Endothelial cell of umbilical vein (primary cell): ENCODE data around the gene FAM83F. TPM values are rescaled to one million over a fixed set of nuclear protein-coding genes. Genes with fewer than 3 reads are reported as not detected.

Source experiments
- BruUV-seq: library from RNA; stranded (reverse); fragments of 400-500 nt; replicated peaks from 2 replicates; lab custom pipeline; 2021; lab: Mats Ljungman, UMichigan
- CTCF ChIA-PET: fragments of 300-600, 350-600 bp; sonication (Branson Sonifier 250); formaldehyde crosslinking; loops from one replicate; lab custom pipeline; 2021; ENCODE audit warnings: antibody characterized with exemption, inconsistent platforms; lab: Charles Lee
- POLR2A ChIA-PET: fragments of 300-600, 350-600 bp; sonication (Branson Sonifier 250); formaldehyde crosslinking; loops from one replicate; lab custom pipeline; 2021; ENCODE audit warnings: antibody characterized with exemption, inconsistent platforms; lab: Charles Lee
- DNase-seq: peaks from one replicate; pipeline ENCODE4 v3.0.0-alpha.2; 2011; ENCODE audit warnings: low read depth, low spot score
- FAIRE-seq: peaks from 2 replicates; lab custom pipeline; 2011; peaks lifted over from hg19 to GRCh38; lab: Jason Lieb, UNC
- H2AFZ ChIP-seq: 2 replicates; pipeline ENCODE4 v1.6.0; 2012; ENCODE audit warnings: low read depth, low read length, control low read depth, inconsistent platforms
- H3K27ac ChIP-seq: 2 replicates; pipeline ENCODE4 v1.5.1; 2011; ENCODE audit warnings: low read depth, mild to moderate bottlenecking, control low read depth, low read length, moderate library complexity; ENCODE audit not compliant: insufficient read depth
- H3K27me3 ChIP-seq, 2 experiments: 2 replicates each; pipeline versions ENCODE4 v1.6.0 to v1.6.1; 2011; ENCODE audit warnings: low read length in 2 of 2, mixed read lengths in 1 of 2; ENCODE audit not compliant: control insufficient read depth in 2 of 2, insufficient read depth in 2 of 2
- H3K36me3 ChIP-seq, 2 experiments: 2 replicates in 1 of 2; 3 replicates in 1 of 2; pipeline ENCODE4 v1.5.1; 2011; ENCODE audit warnings: low read length in 2 of 2, mild to moderate bottlenecking in 1 of 2, moderate library complexity in 1 of 2; ENCODE audit not compliant: control insufficient read depth in 2 of 2, insufficient read depth in 2 of 2; ENCODE audit errors: extremely low read depth in 1 of 2
- H3K4me1 ChIP-seq: 3 replicates; pipeline ENCODE4 v1.5.1; 2011; ENCODE audit warnings: mild to moderate bottlenecking, low read length; ENCODE audit not compliant: control insufficient read depth, insufficient read depth; ENCODE audit errors: extremely low read depth
- H3K4me2 ChIP-seq: 2 replicates; pipeline ENCODE4 v1.6.1; 2011; ENCODE audit warnings: low read length, control low read depth, mixed read lengths; ENCODE audit not compliant: insufficient read depth
- H3K4me3 ChIP-seq, 3 experiments: fragments of 200-600 bp in 1 of 3; sonication (generic), shearing (Covaris generic) in 1 of 3; replicated peaks in 1 of 3; 2 replicates each; pipeline ENCODE4 v1.5.1; 2011 to 2016; ENCODE audit warnings: control low read depth in 3 of 3, low read length in 3 of 3, mild to moderate bottlenecking in 2 of 3, inconsistent platforms in 1 of 3, low read depth in 1 of 3, moderate library complexity in 1 of 3; ENCODE audit not compliant: insufficient read depth in 1 of 3
- H3K79me2 ChIP-seq: 2 replicates; pipeline ENCODE4 v1.6.0; 2012; ENCODE audit warnings: low read length, inconsistent platforms; ENCODE audit not compliant: control insufficient read depth, insufficient read depth
- H3K9ac ChIP-seq: replicated peaks from 2 replicates; pipeline ENCODE3; 2011; ENCODE audit warnings: low read length, control low read depth; ENCODE audit not compliant: insufficient read depth; ENCODE audit errors: extremely low read depth
- H3K9me1 ChIP-seq: replicated peaks from 3 replicates; pipeline ENCODE4 v1.6.0; 2011; ENCODE audit warnings: mild to moderate bottlenecking, low read length; ENCODE audit not compliant: control insufficient read depth, insufficient read depth; ENCODE audit errors: extremely low read depth
- H3K9me3 ChIP-seq: replicated peaks from 2 replicates; pipeline ENCODE4 v1.5.1; 2012; ENCODE audit warnings: low read length, inconsistent platforms; ENCODE audit not compliant: control insufficient read depth, insufficient read depth
- H4K20me1 ChIP-seq: replicated peaks from 2 replicates; pipeline ENCODE3; 2011; ENCODE audit warnings: mild to moderate bottlenecking, low read length; ENCODE audit not compliant: control insufficient read depth, insufficient read depth; ENCODE audit errors: extremely low read depth
- CTCF ChIP-seq, 2 donors: IDR thresholded peaks; 1 replicate in 1 of 2; 2 replicates in 1 of 2; pipeline ENCODE4 v1.5.1; 2011; ENCODE audit warnings: low read length in 2 of 2, mild to moderate bottlenecking in 2 of 2, moderate library complexity in 2 of 2, control low read depth in 1 of 2, inconsistent platforms in 1 of 2, low read depth in 1 of 2; ENCODE audit not compliant: insufficient read depth in 1 of 2; ENCODE audit errors: extremely low read depth in 1 of 2
- EZH2 ChIP-seq: IDR thresholded peaks from 2 replicates; pipeline ENCODE4 v1.6.1; 2012; ENCODE audit warnings: borderline replicate concordance, low read depth, mild to moderate bottlenecking, moderate library complexity, low read length, inconsistent platforms; ENCODE audit not compliant: severe bottlenecking
- FOS ChIP-seq: IDR thresholded peaks from 2 replicates; pipeline ENCODE4 v1.6.1; 2011; ENCODE audit warnings: mild to moderate bottlenecking, low read length, moderate library complexity, borderline replicate concordance; ENCODE audit not compliant: insufficient read depth
- GATA2 ChIP-seq: IDR thresholded peaks from 2 replicates; pipeline ENCODE4 v1.7.0; 2011; ENCODE audit warnings: low read depth, mild to moderate bottlenecking, moderate library complexity, mixed read lengths, low read length; ENCODE audit not compliant: insufficient read length, insufficient read depth
- JUN ChIP-seq: IDR thresholded peaks from 2 replicates; pipeline ENCODE4 v1.6.1; 2011; ENCODE audit warnings: borderline replicate concordance, low read depth; ENCODE audit not compliant: insufficient read length, insufficient read depth
- MAX ChIP-seq: IDR thresholded peaks from 2 replicates; pipeline ENCODE4 v1.6.1; 2011; ENCODE audit not compliant: insufficient read depth, insufficient read length
- MYC ChIP-seq: IDR thresholded peaks from one replicate; pipeline ENCODE4 v1.6.1; 2011; ENCODE audit warnings: mild to moderate bottlenecking, low read depth, low read length
- POLR2A ChIP-seq: IDR thresholded peaks from 2 replicates; pipeline ENCODE4 v1.6.1; 2012; ENCODE audit warnings: low read depth, mild to moderate bottlenecking, control low read depth, low read length
- POLR2AphosphoS5 ChIP-seq: IDR thresholded peaks from 2 replicates; pipeline ENCODE4 v1.6.1; 2012; ENCODE audit warnings: low read depth, mild to moderate bottlenecking, control low read depth, low read length, moderate library complexity; ENCODE audit not compliant: insufficient read depth
- dilution Hi-C: fragments of 300-500 bp; cut with MboI; formaldehyde crosslinking; loops from one replicate; pipeline ENCODE4 v1.15.0; 2019; ENCODE audit warnings: low sequenced_read_pairs; ENCODE audit not compliant: extremely low pct_ligation_motif_present
- intact Hi-C: fragments of 100-400 bp; cut with micrococcal nuclease; formaldehyde crosslinking; loops from one replicate; pipeline ENCODE4 v1.10.0; 2022
- polyA plus RNA-seq, 4 experiments: library from polyadenylated mRNA; depleted of rRNA in 3 of 4; stranded (reverse) in 3 of 4; unstranded in 1 of 4; fragments of >200 nt; gene quantifications; 2 replicates each; pipeline versions ENCODE4 v1.2.1 to v1.2.3, GENCODE V29; 2011 to 2012; ENCODE audit warnings: missing spikeins in 1 of 4
- total RNA-seq: library from RNA; stranded (reverse); gene quantifications from 2 replicates; pipeline ENCODE4 v1.2.3, GENCODE V29; 2021

Gene FAM83F
- total and polyA plus RNA-seq, 2 donors (not counting 3 experiments of a cell fraction or from before 2014, with no cell fraction given), result not detected

- TF ChIP-seq GATA2 (no peak), CTCF (IDR thresholded peaks at IDR 0.05; ENCODE audit: extremely low read depth in 1 of 2, insufficient read depth in 1 of 2, low read depth in 1 of 2, low read length in 2 of 2) (no peak), POLR2A (no peak), JUN (no peak), EZH2 (no peak), MAX (no peak), POLR2AphosphoS5 (no peak), MYC (no peak), FOS (no peak)
- H4K20me1 ChIP-seq, result no peaks in the 10 kb centered on the region
- no peaks in the 10 kb centered on the region for H3K9me3 ChIP-seq
- ChIA-PET POLR2A (no interaction called here), CTCF (interaction anchor here (0.6 to 0.7 kb wide), 3 partner anchors 280 to 501 kb away, joined by 3 to 5 read pairs (median 3); no protein-coding TSS in a partner anchor)
- H2AFZ ChIP-seq, result no peak overlapping the region
- no TSS peak for BruUV-seq
- no peak overlapping the region for H3K4me3 ChIP-seq
- FAIRE-seq (no peak), DNase-seq (no peak)
- H3K79me2 ChIP-seq, result no peaks in the 10 kb centered on the region
- H3K27me3 ChIP-seq, result peaks cover 0 to 7% of the 10 kb centered on the region in 2 experiments
- H3K4me2 ChIP-seq, result no peak overlapping the region
- dilution Hi-C loops (no loop called here), intact Hi-C loops (no loop called here)
- no peaks in the 10 kb centered on the region for H3K4me1 ChIP-seq
- H3K36me3 ChIP-seq, result no peaks in the 10 kb centered on the region
- no peak overlapping the region for H3K9ac ChIP-seq
- H3K9me1 ChIP-seq, result no peaks in the 10 kb centered on the region
- H3K27ac ChIP-seq, result no peak overlapping the region
Measured at GRCh38 chr22:40030758-40031095, 36.0 kb downstream of the FAM83F start.
